ENCODE data around the gene RAD51B. TPM values are rescaled to one million over a fixed set of nuclear protein-coding genes. Genes with fewer than 3 reads are reported as not detected.
"Not testable (repeated sequence)": the region's sequence is repeated elsewhere in the genome, so short reads cannot be mapped to it uniquely, and the experiment has no call there.

RAD51B gene
- total RNA-seq, 1 donor from 2014 or later, result 25.1 TPM

- no peaks in the 10 kb centered on the region for H3K27me3 Mint-ChIP-seq (ENCODE audit: low read depth)
- no peaks in the 10 kb centered on the region for H3K4me1 Mint-ChIP-seq (ENCODE audit: low read depth)
- no peak overlapping the region for H3K27ac Mint-ChIP-seq
- no peak for DNase-seq (ENCODE audit: low spot score)
- no peaks in the 10 kb centered on the region for H3K9me3 Mint-ChIP-seq
- intact Hi-C loops (cut with micrococcal nuclease), result no loop called here
- no peak overlapping the region for H3K4me3 Mint-ChIP-seq (ENCODE audit: low read depth)
- no peaks in the 10 kb centered on the region for H3K36me3 Mint-ChIP-seq (ENCODE audit: low read depth)
Measured at GRCh38 chr14:68015356-68016254, 196.0 kb downstream of the RAD51B start.

DNA sequence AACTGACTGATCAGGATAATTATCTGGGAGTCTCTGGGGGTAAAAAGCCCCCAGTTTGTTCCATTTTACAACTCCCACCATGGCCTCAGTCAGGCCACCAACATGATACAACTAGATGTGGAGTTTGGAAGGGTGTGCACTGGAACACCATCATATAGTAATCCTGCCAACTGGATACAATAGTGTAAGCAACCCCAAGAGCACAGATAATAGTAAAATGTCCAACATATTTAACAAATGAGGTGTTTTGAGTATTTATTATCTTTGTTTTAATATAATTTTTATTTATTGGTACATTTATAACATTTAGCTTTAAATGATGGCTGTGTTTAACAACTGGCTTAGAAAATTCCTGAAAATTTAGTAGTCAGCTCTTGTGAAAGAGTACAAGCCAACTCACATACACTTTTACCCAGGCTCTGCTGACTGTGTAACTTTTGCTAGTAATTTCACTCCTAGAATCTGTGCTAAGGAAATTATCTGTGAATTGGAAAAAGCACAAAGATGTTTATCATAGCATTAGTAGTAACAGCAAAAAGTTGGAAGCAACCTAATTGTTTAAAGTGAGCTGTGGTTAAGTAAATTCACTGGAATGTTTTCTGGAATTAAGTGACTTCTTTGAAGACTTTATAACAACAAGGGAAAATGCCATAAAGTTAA, 196.8 kb downstream of the RAD51B start:
- no peak for DNase-seq (ENCODE audit: low spot score)
- Mint-ChIP-seq H3K4me3 (ENCODE audit: low read depth) (no peak overlapping the region), H3K27me3 (ENCODE audit: low read depth) (no peaks in the 10 kb centered on the region), H3K4me1 (ENCODE audit: low read depth) (no peaks in the 10 kb centered on the region), H3K27ac (no peak overlapping the region), H3K9me3 (no peaks in the 10 kb centered on the region), H3K36me3 (ENCODE audit: low read depth) (no peaks in the 10 kb centered on the region)
- intact Hi-C loops (cut with micrococcal nuclease), result no loop called here

DNA sequence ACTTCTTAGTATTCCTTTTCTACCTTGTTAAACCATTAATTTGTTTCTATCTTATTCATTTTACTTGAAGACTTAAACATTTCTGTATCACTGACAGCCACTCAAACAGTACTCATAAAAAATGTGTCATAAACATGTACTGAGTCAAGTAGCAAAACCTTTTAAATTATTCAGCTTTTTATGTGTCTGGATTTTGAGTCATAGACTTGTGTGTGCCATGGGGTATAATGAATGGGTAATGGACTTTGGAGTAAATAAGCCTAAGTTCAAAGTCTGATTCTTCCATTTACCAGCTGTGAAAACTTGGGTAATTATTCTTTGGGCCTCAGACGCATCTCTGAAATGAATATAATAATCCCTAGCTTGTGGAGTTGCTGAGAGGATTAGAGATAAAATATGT, 199.0 kb downstream of the RAD51B start:
- H3K27me3 Mint-ChIP-seq (ENCODE audit: low read depth), result no peaks in the 10 kb centered on the region
- H3K9me3 Mint-ChIP-seq, result peaks cover 10% of the 10 kb centered on the region
- H3K36me3 Mint-ChIP-seq (ENCODE audit: low read depth), result no peaks in the 10 kb centered on the region
- no peak overlapping the region for H3K4me3 Mint-ChIP-seq (ENCODE audit: low read depth)
- intact Hi-C loops (cut with micrococcal nuclease), result no loop called here
- no peak overlapping the region for H3K27ac Mint-ChIP-seq
- no peak for DNase-seq (ENCODE audit: low spot score)
- H3K4me1 Mint-ChIP-seq (ENCODE audit: low read depth), result no peaks in the 10 kb centered on the region

DNA sequence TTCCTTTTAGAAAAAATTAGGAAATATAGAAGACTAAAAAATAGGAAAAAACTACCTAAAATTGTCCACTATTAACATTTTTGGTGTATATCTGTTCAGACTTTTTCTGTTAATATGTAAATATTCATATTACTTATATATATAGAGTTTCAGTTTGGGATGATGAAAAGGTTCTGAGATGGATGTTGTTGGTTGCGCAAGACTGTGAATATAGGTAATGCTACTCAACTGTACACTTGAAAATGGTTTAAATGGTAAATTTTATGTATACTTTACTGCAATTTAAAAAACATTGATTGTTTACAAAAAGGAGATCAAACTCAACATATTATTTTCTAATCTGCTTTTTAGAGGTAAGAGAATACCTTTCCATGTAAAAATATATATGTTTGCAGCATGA, 200.9 kb downstream of the RAD51B start:
- no peak overlapping the region for H3K27ac Mint-ChIP-seq
- H3K27me3 Mint-ChIP-seq (ENCODE audit: low read depth), result no peaks in the 10 kb centered on the region
- intact Hi-C loops (cut with micrococcal nuclease), result no loop called here
- H3K4me3 Mint-ChIP-seq (ENCODE audit: low read depth), result no peak overlapping the region
- H3K36me3 Mint-ChIP-seq (ENCODE audit: low read depth), result no peaks in the 10 kb centered on the region
- H3K9me3 Mint-ChIP-seq, result peaks cover 13% of the 10 kb centered on the region
- no peaks in the 10 kb centered on the region for H3K4me1 Mint-ChIP-seq (ENCODE audit: low read depth)
- no peak for DNase-seq (ENCODE audit: low spot score)

GRCh38 chr14:68020999-68021663, 201.6 kb downstream of the RAD51B start:
- H3K4me1 Mint-ChIP-seq (ENCODE audit: low read depth), result no peaks in the 10 kb centered on the region
- DNase-seq (ENCODE audit: low spot score), result no peak
- no peaks in the 10 kb centered on the region for H3K36me3 Mint-ChIP-seq (ENCODE audit: low read depth)
- intact Hi-C loops (cut with micrococcal nuclease), result no loop called here
- no peaks in the 10 kb centered on the region for H3K27me3 Mint-ChIP-seq (ENCODE audit: low read depth)
- H3K4me3 Mint-ChIP-seq (ENCODE audit: low read depth), result no peak overlapping the region
- H3K9me3 Mint-ChIP-seq, result peaks cover 13% of the 10 kb centered on the region
- no peak overlapping the region for H3K27ac Mint-ChIP-seq

DNA sequence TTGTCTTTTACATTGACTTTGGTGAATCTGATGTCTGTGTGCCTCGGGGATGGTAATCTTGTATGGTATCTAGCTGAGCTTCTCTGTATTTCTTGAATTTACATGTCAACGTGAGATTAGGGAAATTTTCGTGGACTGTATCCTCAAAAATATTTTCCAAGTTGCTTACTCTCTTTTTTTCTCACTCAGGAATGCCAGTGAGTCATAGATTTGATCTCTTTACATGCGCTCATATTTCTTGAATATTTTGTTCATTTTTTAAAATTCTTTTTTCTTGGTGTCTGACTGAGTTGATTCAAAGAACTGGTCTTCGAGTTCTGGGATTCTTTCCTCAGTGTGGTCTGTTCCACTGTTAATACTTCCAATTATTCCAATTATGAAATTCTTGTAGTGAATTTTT, 207.7 kb downstream of the RAD51B start:
- no peak for DNase-seq (ENCODE audit: low spot score)
- Mint-ChIP-seq H3K36me3 (ENCODE audit: low read depth) (no peaks in the 10 kb centered on the region), H3K27ac (no peak overlapping the region), H3K4me3 (ENCODE audit: low read depth) (no peak overlapping the region), H3K9me3 (peaks cover 37% of the 10 kb centered on the region), H3K27me3 (ENCODE audit: low read depth) (peaks cover 3% of the 10 kb centered on the region), H3K4me1 (ENCODE audit: low read depth) (no peaks in the 10 kb centered on the region)
- intact Hi-C loops (cut with micrococcal nuclease), result no loop called here

DNA sequence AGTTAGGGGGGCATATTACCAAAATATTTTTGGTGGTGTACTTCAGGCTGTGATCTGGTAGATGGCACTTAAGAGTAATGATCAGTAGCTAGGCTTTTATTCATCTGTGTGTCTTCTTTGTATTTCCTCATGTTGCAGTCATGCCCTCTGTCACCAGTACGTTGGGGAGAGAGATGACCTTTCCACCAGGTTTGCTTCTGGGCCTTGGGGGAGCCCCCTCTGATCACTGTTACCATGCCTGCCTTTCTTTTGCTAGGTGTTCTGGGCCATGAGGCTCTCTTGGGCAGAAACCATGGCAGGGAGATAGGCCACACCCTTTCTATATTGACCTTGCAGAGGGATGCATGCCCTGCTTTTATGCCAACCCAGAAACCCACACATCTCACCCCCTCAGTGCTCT, 208.5 kb downstream of the RAD51B start:
- peaks cover 31% of the 10 kb centered on the region for H3K9me3 Mint-ChIP-seq

DNA sequence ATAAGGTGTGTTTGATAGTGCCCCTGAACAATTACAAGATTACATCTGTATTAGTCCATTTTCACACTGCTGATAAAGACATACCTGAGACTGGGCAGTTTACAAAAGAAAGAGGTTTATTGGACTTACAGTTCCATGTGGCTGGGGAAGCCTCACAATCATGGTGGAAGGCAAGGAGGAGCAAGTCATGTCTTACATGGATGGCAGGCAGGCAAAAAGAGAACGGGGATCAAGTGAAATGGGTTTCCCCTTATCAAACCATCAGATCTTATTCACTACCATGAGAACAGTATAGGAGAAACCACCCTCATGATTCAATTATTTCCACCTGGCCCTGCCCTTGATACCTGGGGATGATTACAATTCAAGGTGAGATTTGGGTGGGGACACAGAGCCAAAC, 211.4 kb downstream of the RAD51B start:
- H3K36me3 Mint-ChIP-seq (ENCODE audit: low read depth); H3K27me3 Mint-ChIP-seq (ENCODE audit: low read depth); intact Hi-C loops (cut with micrococcal nuclease); DNase-seq (ENCODE audit: low spot score); H3K4me1 Mint-ChIP-seq (ENCODE audit: low read depth); H3K4me3 Mint-ChIP-seq (ENCODE audit: low read depth); H3K27ac Mint-ChIP-seq: not testable (repeated sequence)
- H3K9me3 Mint-ChIP-seq, result peaks cover 26% of the 10 kb centered on the region

More for the DNA sequence above, 208.5 kb downstream of the RAD51B start:
- Mint-ChIP-seq H3K36me3 (ENCODE audit: low read depth) (no peaks in the 10 kb centered on the region), H3K27me3 (ENCODE audit: low read depth) (peaks cover 3% of the 10 kb centered on the region), H3K4me3 (ENCODE audit: low read depth) (no peak overlapping the region), H3K27ac (no peak overlapping the region), H3K4me1 (ENCODE audit: low read depth) (no peaks in the 10 kb centered on the region)
- intact Hi-C loops (cut with micrococcal nuclease), result no loop called here
- no peak for DNase-seq (ENCODE audit: low spot score)

DNA sequence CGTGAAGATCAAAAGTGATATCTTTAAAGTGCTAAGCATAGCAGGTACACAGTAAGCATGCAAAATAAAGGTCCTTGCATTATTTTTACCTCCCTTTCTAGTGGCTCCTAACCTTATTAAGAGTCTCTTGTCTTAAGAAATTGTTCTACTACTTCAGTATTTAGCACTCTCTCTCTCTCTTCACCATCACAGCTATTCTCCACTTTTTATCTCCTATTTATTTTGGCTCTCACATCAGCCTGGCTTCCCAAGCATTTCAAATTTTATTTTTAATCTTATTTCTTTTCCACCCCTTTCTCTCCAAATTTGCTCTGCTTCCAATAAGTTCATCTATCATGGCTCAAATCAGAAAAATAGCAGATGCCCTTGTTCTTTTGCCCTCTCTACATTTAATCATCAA, 212.6 kb downstream of the RAD51B start:
- Mint-ChIP-seq H3K27me3 (ENCODE audit: low read depth) (peaks cover 4% of the 10 kb centered on the region), H3K4me3 (ENCODE audit: low read depth) (no peak overlapping the region), H3K36me3 (ENCODE audit: low read depth) (no peaks in the 10 kb centered on the region), H3K9me3 (peaks cover 22% of the 10 kb centered on the region), H3K4me1 (ENCODE audit: low read depth) (no peaks in the 10 kb centered on the region), H3K27ac (no peak overlapping the region)
- DNase-seq (ENCODE audit: low spot score), result no peak
- intact Hi-C loops (cut with micrococcal nuclease), result no loop called here

DNA sequence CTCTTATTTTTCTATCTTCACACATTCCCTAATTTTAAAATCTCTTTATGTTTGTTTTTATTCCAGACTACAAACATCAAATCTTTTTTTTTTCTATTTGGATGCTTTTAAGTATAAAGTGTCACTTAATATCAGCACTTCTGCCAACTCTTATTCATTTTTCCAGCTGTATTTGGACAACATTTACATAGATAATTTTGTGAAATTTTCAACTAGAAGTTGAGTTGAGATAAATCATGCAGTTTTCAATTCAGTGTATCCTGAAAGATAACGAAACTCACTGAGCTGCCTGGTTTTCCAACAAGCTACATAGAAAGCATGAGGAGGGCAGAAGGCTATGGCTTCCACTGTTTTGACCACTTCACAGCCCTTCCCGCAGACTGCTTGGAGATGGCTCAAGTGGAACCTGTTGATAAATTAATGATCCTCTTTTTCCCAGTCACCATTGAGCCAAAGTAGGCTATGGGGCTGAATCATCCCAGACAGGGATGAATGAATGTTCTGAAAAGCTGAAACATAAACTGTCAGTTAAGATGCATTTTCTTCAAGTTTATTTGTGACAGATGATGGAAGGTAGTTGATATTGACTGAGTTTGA, 213.9 kb downstream of the RAD51B start:
- Mint-ChIP-seq H3K4me3 (ENCODE audit: low read depth) (no peak overlapping the region), H3K27me3 (ENCODE audit: low read depth) (peaks cover 4% of the 10 kb centered on the region), H3K36me3 (ENCODE audit: low read depth) (no peaks in the 10 kb centered on the region), H3K27ac (no peak overlapping the region), H3K9me3 (peaks cover 22% of the 10 kb centered on the region), H3K4me1 (ENCODE audit: low read depth) (no peaks in the 10 kb centered on the region)
- no peak for DNase-seq (ENCODE audit: low spot score)
- intact Hi-C loops (cut with micrococcal nuclease), result no loop called here

DNA sequence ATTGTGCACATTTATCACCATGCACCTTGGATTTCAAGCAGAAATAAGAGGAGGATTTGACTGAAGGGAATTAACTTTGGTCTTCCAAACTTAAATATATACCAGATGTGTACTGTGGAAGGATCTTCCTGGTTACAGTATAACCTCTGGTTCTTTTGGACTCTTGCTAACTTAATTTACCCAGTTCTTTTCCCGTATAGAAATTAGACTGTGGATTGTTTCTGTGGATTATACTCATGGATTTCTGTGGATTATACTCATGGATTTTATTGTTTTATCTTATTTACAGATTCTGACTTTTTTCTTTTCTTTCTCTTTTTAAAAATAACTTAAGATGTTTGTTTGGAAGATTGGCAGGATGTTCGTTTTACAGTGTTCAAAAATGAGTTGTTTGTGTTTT, 215.3 kb downstream of the RAD51B start:
- Mint-ChIP-seq H3K9me3 (peaks cover 10% of the 10 kb centered on the region), H3K4me1 (ENCODE audit: low read depth) (no peaks in the 10 kb centered on the region), H3K27me3 (ENCODE audit: low read depth) (peaks cover 4% of the 10 kb centered on the region), H3K4me3 (ENCODE audit: low read depth) (no peak overlapping the region), H3K27ac (no peak overlapping the region), H3K36me3 (ENCODE audit: low read depth) (no peaks in the 10 kb centered on the region)
- intact Hi-C loops (cut with micrococcal nuclease), result no loop called here
- no peak for DNase-seq (ENCODE audit: low spot score)

DNA sequence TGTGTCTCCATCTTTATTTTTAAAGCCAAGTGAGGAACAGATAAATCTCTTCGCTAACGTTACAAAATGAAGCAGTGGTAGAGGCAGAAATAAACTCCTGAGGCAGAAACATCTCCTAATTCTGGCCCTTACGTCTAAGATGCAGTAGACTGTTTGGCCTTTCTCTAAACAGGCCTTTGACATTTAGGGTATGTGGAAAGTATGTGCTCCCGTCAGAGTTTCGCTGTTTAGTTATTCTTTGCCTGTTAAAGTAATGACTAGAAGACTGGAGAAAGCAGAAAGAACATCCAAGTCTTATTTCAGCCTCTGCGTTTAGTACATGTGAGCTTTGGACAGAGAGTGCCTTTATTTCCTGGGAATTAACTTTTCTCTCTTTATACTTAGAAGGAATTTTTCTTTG, 216.6 kb downstream of the RAD51B start:
- H3K36me3 Mint-ChIP-seq (ENCODE audit: low read depth), result no peaks in the 10 kb centered on the region

GRCh38 chr14:68039593-68039992, 220.0 kb downstream of the RAD51B start:
- Mint-ChIP-seq H3K27ac (no peak overlapping the region), H3K4me3 (ENCODE audit: low read depth) (no peak overlapping the region), H3K36me3 (ENCODE audit: low read depth) (no peaks in the 10 kb centered on the region), H3K9me3 (no peaks in the 10 kb centered on the region), H3K27me3 (ENCODE audit: low read depth) (peaks cover 4% of the 10 kb centered on the region), H3K4me1 (ENCODE audit: low read depth) (no peaks in the 10 kb centered on the region)
- intact Hi-C loops (cut with micrococcal nuclease), result no loop called here
- DNase-seq (ENCODE audit: low spot score), result no peak

More for the DNA sequence above, 216.6 kb downstream of the RAD51B start:
- H3K27ac Mint-ChIP-seq, result no peak overlapping the region
- H3K4me3 Mint-ChIP-seq (ENCODE audit: low read depth), result no peak overlapping the region
- H3K4me1 Mint-ChIP-seq (ENCODE audit: low read depth), result no peaks in the 10 kb centered on the region
- DNase-seq (ENCODE audit: low spot score), result no peak
- H3K9me3 Mint-ChIP-seq, result no peaks in the 10 kb centered on the region
- peaks cover 4% of the 10 kb centered on the region for H3K27me3 Mint-ChIP-seq (ENCODE audit: low read depth)
- intact Hi-C loops (cut with micrococcal nuclease), result no loop called here

All from activated T-helper 2 cell treated with anti-CD3 and anti-CD28 coated beads, Interferon-gamma antibody, Interleukin-2, Interleukin-4, amounts not matched to agents 10 μg/mL and 5 μg/mL and 100 μg/mL, durations not matched to agents 14 hours and 24 hours and 36 hours (primary cell).